HL-60 (cell line): ENCODE results near the gene ACTA1.

ENCODE experiments used
- GABPA ChIP-seq: IDR thresholded peaks from 2 replicates; pipeline ENCODE4 v1.6.1; 2012; ENCODE audit warnings: low read depth
- POLR2AphosphoS5 ChIP-seq: IDR thresholded peaks from 2 replicates; pipeline ENCODE4 v1.6.1; 2012; ENCODE audit warnings: low read depth
- TF ChIP-seq, protein P1 (sequence below): IDR thresholded peaks from one replicate; pipeline ENCODE4 v1.5.1; 2011; ENCODE audit warnings: low read length, control low read depth, inconsistent platforms; ENCODE audit not compliant: insufficient read depth
- TF ChIP-seq, protein P2 (sequence below): IDR thresholded peaks from 2 replicates; pipeline ENCODE4 v1.6.1; 2012; ENCODE audit warnings: low read depth; ENCODE audit not compliant: insufficient replicate concordance

GRCh38 chr1:229408458-229409037, 25.3 kb downstream of the ACTA1 start:
- TF ChIP-seq, protein P1, sequence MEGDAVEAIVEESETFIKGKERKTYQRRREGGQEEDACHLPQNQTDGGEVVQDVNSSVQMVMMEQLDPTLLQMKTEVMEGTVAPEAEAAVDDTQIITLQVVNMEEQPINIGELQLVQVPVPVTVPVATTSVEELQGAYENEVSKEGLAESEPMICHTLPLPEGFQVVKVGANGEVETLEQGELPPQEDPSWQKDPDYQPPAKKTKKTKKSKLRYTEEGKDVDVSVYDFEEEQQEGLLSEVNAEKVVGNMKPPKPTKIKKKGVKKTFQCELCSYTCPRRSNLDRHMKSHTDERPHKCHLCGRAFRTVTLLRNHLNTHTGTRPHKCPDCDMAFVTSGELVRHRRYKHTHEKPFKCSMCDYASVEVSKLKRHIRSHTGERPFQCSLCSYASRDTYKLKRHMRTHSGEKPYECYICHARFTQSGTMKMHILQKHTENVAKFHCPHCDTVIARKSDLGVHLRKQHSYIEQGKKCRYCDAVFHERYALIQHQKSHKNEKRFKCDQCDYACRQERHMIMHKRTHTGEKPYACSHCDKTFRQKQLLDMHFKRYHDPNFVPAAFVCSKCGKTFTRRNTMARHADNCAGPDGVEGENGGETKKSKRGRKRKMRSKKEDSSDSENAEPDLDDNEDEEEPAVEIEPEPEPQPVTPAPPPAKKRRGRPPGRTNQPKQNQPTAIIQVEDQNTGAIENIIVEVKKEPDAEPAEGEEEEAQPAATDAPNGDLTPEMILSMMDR, result no peak
- TF ChIP-seq, protein P2, sequence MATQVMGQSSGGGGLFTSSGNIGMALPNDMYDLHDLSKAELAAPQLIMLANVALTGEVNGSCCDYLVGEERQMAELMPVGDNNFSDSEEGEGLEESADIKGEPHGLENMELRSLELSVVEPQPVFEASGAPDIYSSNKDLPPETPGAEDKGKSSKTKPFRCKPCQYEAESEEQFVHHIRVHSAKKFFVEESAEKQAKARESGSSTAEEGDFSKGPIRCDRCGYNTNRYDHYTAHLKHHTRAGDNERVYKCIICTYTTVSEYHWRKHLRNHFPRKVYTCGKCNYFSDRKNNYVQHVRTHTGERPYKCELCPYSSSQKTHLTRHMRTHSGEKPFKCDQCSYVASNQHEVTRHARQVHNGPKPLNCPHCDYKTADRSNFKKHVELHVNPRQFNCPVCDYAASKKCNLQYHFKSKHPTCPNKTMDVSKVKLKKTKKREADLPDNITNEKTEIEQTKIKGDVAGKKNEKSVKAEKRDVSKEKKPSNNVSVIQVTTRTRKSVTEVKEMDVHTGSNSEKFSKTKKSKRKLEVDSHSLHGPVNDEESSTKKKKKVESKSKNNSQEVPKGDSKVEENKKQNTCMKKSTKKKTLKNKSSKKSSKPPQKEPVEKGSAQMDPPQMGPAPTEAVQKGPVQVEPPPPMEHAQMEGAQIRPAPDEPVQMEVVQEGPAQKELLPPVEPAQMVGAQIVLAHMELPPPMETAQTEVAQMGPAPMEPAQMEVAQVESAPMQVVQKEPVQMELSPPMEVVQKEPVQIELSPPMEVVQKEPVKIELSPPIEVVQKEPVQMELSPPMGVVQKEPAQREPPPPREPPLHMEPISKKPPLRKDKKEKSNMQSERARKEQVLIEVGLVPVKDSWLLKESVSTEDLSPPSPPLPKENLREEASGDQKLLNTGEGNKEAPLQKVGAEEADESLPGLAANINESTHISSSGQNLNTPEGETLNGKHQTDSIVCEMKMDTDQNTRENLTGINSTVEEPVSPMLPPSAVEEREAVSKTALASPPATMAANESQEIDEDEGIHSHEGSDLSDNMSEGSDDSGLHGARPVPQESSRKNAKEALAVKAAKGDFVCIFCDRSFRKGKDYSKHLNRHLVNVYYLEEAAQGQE, result peak; percentile 71
- no peak for TF ChIP-seq GABPA
- no peak for TF ChIP-seq POLR2AphosphoS5
